ENCODE data around the gene PRKCB.
A peak's percentile ranks its signal among the peaks of the same experiment; 100 is the strongest.

The PRKCB gene

DNA sequence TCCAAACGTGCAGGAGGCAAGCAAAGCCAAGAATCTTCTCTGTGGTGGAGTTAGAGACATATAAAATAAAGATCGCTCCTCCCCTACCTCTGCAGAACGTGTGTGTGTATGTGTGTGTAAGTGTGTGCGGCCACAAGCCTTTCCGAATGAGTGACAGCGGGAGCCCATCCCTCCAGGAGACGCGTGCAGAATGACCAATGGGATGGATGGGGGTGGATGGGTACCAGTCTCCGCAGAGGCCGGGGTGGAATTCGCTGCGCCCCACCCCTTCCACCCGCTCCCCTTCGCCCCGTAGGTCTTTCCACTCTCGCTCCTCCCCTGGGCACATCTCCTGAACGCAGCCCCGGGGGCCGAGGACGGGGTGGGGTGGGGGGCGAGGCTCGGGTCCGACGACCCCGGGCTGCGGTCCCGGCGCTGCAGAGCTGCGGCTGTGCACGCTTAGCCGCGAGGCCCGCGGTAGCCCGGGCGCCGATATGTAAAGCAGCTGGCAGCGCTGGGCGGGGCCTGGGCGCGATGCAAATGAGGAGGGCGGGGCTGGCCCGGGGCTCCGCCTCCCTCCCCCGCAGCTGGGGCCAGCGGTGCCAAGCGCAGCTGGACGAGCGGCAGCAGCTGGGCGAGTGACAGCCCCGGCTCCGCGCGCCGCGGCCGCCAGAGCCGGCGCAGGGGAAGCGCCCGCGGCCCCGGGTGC lies at the start of gene PRKCB:
PRKCB (plus strand) TSS at position 594 of the 688 bp plus-strand sequence.
- TF ChIP-seq, protein P1, sequence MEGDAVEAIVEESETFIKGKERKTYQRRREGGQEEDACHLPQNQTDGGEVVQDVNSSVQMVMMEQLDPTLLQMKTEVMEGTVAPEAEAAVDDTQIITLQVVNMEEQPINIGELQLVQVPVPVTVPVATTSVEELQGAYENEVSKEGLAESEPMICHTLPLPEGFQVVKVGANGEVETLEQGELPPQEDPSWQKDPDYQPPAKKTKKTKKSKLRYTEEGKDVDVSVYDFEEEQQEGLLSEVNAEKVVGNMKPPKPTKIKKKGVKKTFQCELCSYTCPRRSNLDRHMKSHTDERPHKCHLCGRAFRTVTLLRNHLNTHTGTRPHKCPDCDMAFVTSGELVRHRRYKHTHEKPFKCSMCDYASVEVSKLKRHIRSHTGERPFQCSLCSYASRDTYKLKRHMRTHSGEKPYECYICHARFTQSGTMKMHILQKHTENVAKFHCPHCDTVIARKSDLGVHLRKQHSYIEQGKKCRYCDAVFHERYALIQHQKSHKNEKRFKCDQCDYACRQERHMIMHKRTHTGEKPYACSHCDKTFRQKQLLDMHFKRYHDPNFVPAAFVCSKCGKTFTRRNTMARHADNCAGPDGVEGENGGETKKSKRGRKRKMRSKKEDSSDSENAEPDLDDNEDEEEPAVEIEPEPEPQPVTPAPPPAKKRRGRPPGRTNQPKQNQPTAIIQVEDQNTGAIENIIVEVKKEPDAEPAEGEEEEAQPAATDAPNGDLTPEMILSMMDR (IDR thresholded peaks at IDR 0.05) = no peak

DNA sequence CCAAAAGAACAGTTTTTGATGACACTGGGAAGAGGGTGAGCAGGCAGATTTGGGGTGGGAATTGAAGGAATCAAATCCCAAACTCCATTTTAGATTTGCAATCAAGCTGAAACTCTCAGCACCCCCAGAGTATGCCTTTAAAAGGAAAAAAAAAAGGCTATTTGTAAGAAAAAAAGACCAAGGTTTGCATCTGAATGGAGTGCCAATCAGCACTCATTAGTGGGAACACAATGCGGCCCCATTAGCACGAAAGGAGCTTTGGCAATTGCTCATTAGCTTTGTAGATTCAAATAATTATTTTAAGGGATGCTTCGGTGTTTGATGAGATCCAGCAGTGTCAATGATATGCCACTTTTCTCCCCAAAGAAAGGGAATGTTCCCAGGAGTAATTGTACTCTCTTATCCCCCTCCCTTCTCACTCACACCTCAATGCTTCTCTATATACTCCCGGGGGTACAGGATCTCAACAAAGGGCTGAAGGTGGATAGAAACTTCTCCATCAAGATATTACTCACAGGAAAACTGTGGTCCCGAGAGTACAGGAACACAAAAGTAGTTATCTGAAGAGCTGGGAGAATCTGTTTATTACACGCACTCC lies 48.7 kb upstream of the PRKCB start:
- TF ChIP-seq, protein P1 (IDR thresholded peaks at IDR 0.05) = no peak

DNA sequence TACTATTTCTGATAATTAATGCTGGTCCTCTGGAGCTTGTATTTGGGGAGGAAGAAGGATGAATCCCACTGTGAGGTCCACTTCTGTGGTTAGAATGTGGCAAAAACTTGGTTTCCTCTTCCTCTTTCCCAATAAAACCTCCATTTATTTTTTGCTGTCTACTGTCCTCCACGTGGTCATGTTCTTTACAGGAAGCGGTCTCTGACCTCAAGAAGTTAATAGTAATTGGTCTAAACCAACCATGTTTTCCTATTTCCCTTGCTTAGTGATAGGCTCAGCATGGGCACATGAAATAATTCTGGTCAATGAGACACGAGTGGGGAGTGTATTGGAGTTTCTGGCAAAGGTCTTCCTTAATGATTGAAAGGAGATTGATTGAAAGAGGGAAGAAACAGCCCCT lies 47.1 kb upstream of the PRKCB start:
- TF ChIP-seq, protein P1 (IDR thresholded peaks at IDR 0.05) = no peak

GRCh38 chr16:23795378-23795777 lies 40.4 kb upstream of the PRKCB start:
- TF ChIP-seq, protein P1 (IDR thresholded peaks at IDR 0.05) = no peak

DNA sequence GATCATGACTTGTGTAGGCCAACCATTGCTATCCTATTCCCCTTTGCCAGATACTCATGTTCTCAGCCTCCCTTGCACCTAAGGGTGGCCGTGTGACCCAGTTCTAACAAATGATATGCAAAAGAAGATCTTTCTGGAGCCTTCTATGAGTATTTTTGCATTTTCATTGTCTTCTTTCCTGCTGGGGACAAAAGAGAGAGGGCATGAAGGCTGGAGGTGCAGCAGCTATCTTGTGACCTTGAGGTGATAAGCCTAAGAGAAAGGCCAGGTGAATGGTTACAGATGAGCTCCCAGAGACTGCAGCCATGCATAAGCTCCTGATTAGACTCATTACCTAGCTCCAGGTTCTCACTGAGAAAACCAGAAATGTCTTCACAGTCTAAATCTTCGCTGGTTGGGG lies 38.8 kb upstream of the PRKCB start:
- TF ChIP-seq, protein P1 (IDR thresholded peaks at IDR 0.05) = no peak

GRCh38 chr16:23801378-23801777 lies 34.4 kb upstream of the PRKCB start:
- TF ChIP-seq, protein P1 (IDR thresholded peaks at IDR 0.05) = peak; percentile 63

GRCh38 chr16:23802776-23803175 lies 33.0 kb upstream of the PRKCB start:
- TF ChIP-seq, protein P1 (IDR thresholded peaks at IDR 0.05) = no peak

All from LNCAP (cell line).